Measurements from ENCODE around the gene AGBL1.

Gene AGBL1

GRCh38 chr15:86162641-86163040 is 83.0 kb downstream of the AGBL1 start:
- H3K4me3 ChIP-seq (ENCODE audit: low read depth, low read length): no peak overlapping the region
- no peak for TF ChIP-seq CTCF (IDR thresholded peaks at IDR 0.05; ENCODE audit: insufficient read depth, low read length, missing control alignments)
- ChIA-PET CTCF (no interaction called here), POLR2A (no interaction called here)
- DNase-seq (ENCODE audit: low read depth, low spot score): no peak

GRCh38 chr15:86163816-86164215 is 84.1 kb downstream of the AGBL1 start:
- CTCF ChIA-PET: no interaction called here
- DNase-seq (ENCODE audit: low read depth, low spot score): no peak

GRCh38 chr15:86164232-86164898 is 84.7 kb downstream of the AGBL1 start:
- ChIA-PET CTCF (no interaction called here), POLR2A (no interaction called here)
- H3K4me3 ChIP-seq (ENCODE audit: low read depth, low read length): no peak overlapping the region
- DNase-seq (ENCODE audit: low read depth, low spot score): no peak
- no peak for TF ChIP-seq CTCF (IDR thresholded peaks at IDR 0.05; ENCODE audit: insufficient read depth, low read length, missing control alignments)

More at GRCh38 chr15:86163816-86164215, 84.1 kb downstream of the AGBL1 start:
- POLR2A ChIA-PET: no interaction called here
- no peak for TF ChIP-seq CTCF (IDR thresholded peaks at IDR 0.05; ENCODE audit: insufficient read depth, low read length, missing control alignments)
- no peak overlapping the region for H3K4me3 ChIP-seq (ENCODE audit: low read depth, low read length)

- ChIA-PET CTCF (no interaction called here), POLR2A (no interaction called here)
- no peak for TF ChIP-seq CTCF (IDR thresholded peaks at IDR 0.05; ENCODE audit: insufficient read depth, low read length, missing control alignments)
- no peak for DNase-seq (ENCODE audit: low read depth, low spot score)
- H3K4me3 ChIP-seq (ENCODE audit: low read depth, low read length): no peak overlapping the region
These were observed 85.9 kb downstream of the AGBL1 start for GRCh38 chr15:86165265-86166211.

GRCh38 chr15:86167841-86168240 is 88.2 kb downstream of the AGBL1 start:
- H3K4me3 ChIP-seq (ENCODE audit: low read depth, low read length): no peak overlapping the region
- TF ChIP-seq CTCF (IDR thresholded peaks at IDR 0.05; ENCODE audit: insufficient read depth, low read length, missing control alignments): no peak
- CTCF ChIA-PET: no interaction called here
- POLR2A ChIA-PET: no interaction called here
- no peak for DNase-seq (ENCODE audit: low read depth, low spot score)

- H3K4me3 ChIP-seq (ENCODE audit: low read depth, low read length): no peak overlapping the region
- no peak for TF ChIP-seq CTCF (IDR thresholded peaks at IDR 0.05; ENCODE audit: insufficient read depth, low read length, missing control alignments)
- DNase-seq (ENCODE audit: low read depth, low spot score): no peak
- ChIA-PET CTCF (no interaction called here), POLR2A (no interaction called here)
These were observed 99.2 kb downstream of the AGBL1 start for GRCh38 chr15:86178845-86179244.
